Measurements from ENCODE around the gene ACBD5.

DNA sequence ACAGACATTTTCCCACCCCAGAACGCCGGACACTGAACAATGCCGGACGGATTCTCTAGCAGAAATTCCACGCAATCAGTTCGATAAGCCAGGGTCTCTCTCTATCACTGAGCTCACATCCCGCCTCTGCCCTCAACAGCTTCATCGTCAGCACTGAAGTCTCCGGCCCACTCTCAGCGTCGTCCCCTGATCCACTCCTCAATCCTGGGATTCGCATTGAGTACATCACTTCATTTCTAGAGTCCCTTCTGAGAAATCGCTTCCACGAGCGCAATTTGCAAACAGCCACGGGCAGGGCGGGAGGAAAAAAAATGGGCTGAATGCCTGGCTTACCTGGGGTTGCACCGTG lies 86.8 kb downstream of the ACBD5 start:
- TF ChIP-seq CTCF (IDR thresholded peaks at IDR 0.05) (no peak), POLR2AphosphoS5 (IDR thresholded peaks at IDR 0.05) (no peak), EP300 (IDR thresholded peaks at IDR 0.05) (no peak), POLR2A (IDR thresholded peaks at IDR 0.05; ENCODE audit: low read depth) (no peak)

Data from esophagus muscularis mucosa (tissue), 4 donors.